Activated T-cell treated with anti-CD3 and anti-CD28 coated beads, Interleukin-2, amount 50 U/mL, for 4 hours (primary cell): Measurements from ENCODE around the gene RAPGEF2. TPM values are rescaled to one million over a fixed set of nuclear protein-coding genes. Genes with fewer than 3 reads are reported as not detected.
"Not testable (repeated sequence)": the region's sequence is repeated elsewhere in the genome, so short reads cannot be mapped to it uniquely, and the experiment has no call there.

ENCODE experiments used
- ATAC-seq, 2 donors: fragments of 200-7000 bp; cut with Tn5 transposase; one replicate each; pipeline ENCODE4 v1.10.0; 2021
- DNase-seq: peaks from one replicate; pipeline ENCODE4 v3.0.0-alpha.2; 2020
- H3K27me3 Mint-ChIP-seq: one replicate; pipeline ENCODE4 v1.8.0; 2021; ENCODE audit warnings: low read depth, mixed read lengths
- H3K36me3 Mint-ChIP-seq: one replicate; pipeline ENCODE4 v1.8.0; 2022; ENCODE audit warnings: mixed read lengths; ENCODE audit not compliant: insufficient read depth
- H3K4me1 Mint-ChIP-seq: one replicate; pipeline ENCODE4 v1.8.0; 2021; ENCODE audit warnings: low read depth, mixed read lengths
- H3K4me3 Mint-ChIP-seq: one replicate; pipeline ENCODE4 v1.8.0; 2021; ENCODE audit warnings: mild to moderate bottlenecking, moderate library complexity, mixed read lengths
- H3K9me3 Mint-ChIP-seq: one replicate; pipeline ENCODE4 v1.8.0; 2021; ENCODE audit warnings: mixed read lengths
- total RNA-seq, 3 donors: library from RNA; stranded (reverse); gene quantifications; one replicate each; pipeline ENCODE4 v1.2.1, GENCODE V29; 2021

The RAPGEF2 gene
- total RNA-seq, 3 donors from 2014 or later: 47.8 to 50.0 (median 49.3) TPM

GRCh38 chr4:159293811-159294515 lies 191.1 kb downstream of the RAPGEF2 start:
- H3K9me3 Mint-ChIP-seq: no peaks in the 10 kb centered on the region
- peaks cover 14% of the 10 kb centered on the region for H3K4me1 Mint-ChIP-seq
- H3K4me3 Mint-ChIP-seq: no peak overlapping the region
- no peak for ATAC-seq
- no peaks in the 10 kb centered on the region for H3K36me3 Mint-ChIP-seq
- DNase-seq: no peak
- no peaks in the 10 kb centered on the region for H3K27me3 Mint-ChIP-seq

DNA sequence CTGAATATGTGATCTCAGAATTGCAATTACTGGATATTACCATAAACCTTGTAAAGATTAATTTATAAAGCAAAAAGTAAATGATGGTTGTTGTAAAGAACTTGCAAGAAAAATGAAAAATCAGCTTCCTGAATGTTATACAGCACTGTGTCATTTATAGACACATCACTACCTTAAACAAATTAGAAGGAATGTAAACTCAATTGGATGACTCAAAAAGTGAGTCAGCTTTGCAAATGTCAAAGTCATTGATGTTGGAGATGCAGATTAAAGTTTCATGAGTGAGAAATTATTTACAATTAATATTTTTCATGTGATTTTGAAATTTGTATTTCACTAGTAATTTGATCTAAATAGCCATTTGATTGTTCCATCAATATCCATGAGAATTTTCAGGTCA lies 193.2 kb downstream of the RAPGEF2 start:
- H3K4me1 Mint-ChIP-seq: peaks cover 14% of the 10 kb centered on the region
- H3K36me3 Mint-ChIP-seq: no peaks in the 10 kb centered on the region
- no peak overlapping the region for H3K4me3 Mint-ChIP-seq
- no peaks in the 10 kb centered on the region for H3K9me3 Mint-ChIP-seq
- ATAC-seq: no peak
- no peak for DNase-seq
- no peaks in the 10 kb centered on the region for H3K27me3 Mint-ChIP-seq

- Mint-ChIP-seq H3K27me3 (no peaks in the 10 kb centered on the region), H3K9me3 (no peaks in the 10 kb centered on the region), H3K4me3 (no peak overlapping the region), H3K4me1 (peaks cover 14% of the 10 kb centered on the region), H3K36me3 (no peaks in the 10 kb centered on the region)
- DNase-seq (no peak), ATAC-seq (no peak)
Measured at GRCh38 chr4:159297091-159297490, 194.2 kb downstream of the RAPGEF2 start.

- ATAC-seq (peak in 1 of 2 donors; percentile 25), DNase-seq (no peak)
- Mint-ChIP-seq H3K4me1 (peaks cover 14% of the 10 kb centered on the region), H3K27me3 (no peaks in the 10 kb centered on the region), H3K9me3 (no peaks in the 10 kb centered on the region), H3K36me3 (peaks cover 2% of the 10 kb centered on the region), H3K4me3 (no peak overlapping the region)
Measured at GRCh38 chr4:159298502-159298901, 195.6 kb downstream of the RAPGEF2 start.

GRCh38 chr4:159303435-159303834 lies 200.6 kb downstream of the RAPGEF2 start:
- ATAC-seq: no peak
- Mint-ChIP-seq H3K27me3 (no peaks in the 10 kb centered on the region), H3K4me1 (peaks cover 5% of the 10 kb centered on the region), H3K36me3 (peaks cover 18% of the 10 kb centered on the region), H3K9me3 (peaks cover 5% of the 10 kb centered on the region), H3K4me3 (no peak overlapping the region)
- DNase-seq: no peak

GRCh38 chr4:159305129-159305528 lies 202.2 kb downstream of the RAPGEF2 start:
- ATAC-seq: no peak
- Mint-ChIP-seq H3K9me3 (peaks cover 5% of the 10 kb centered on the region), H3K4me3 (no peak overlapping the region), H3K4me1 (peaks cover 2% of the 10 kb centered on the region), H3K36me3 (peaks cover 24% of the 10 kb centered on the region), H3K27me3 (no peaks in the 10 kb centered on the region)
- no peak for DNase-seq

DNA sequence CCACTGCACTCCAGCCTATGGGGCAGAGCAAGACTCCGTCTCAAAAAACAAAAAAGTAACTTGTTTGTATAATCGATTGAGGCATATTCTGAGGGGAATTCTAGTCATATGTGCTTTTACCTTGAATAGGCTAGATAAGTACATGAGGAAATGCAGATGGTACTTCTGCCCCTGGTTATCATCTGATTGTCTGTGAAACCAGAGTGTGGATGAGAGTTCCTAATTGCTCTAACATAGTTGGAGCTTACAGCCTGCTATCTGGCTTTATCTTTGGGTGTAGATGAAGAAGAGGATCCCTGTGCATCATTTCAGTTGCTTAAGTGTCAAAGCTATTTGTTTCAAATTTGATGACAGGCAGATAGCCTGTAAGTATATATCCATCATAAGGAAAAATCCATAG lies 205.1 kb downstream of the RAPGEF2 start:
- ATAC-seq (no peak), DNase-seq (no peak)
- peaks cover 5% of the 10 kb centered on the region for H3K9me3 Mint-ChIP-seq
- no peak overlapping the region for H3K4me3 Mint-ChIP-seq
- no peaks in the 10 kb centered on the region for H3K27me3 Mint-ChIP-seq
- peaks cover 8% of the 10 kb centered on the region for H3K4me1 Mint-ChIP-seq
- peaks cover 24% of the 10 kb centered on the region for H3K36me3 Mint-ChIP-seq

DNA sequence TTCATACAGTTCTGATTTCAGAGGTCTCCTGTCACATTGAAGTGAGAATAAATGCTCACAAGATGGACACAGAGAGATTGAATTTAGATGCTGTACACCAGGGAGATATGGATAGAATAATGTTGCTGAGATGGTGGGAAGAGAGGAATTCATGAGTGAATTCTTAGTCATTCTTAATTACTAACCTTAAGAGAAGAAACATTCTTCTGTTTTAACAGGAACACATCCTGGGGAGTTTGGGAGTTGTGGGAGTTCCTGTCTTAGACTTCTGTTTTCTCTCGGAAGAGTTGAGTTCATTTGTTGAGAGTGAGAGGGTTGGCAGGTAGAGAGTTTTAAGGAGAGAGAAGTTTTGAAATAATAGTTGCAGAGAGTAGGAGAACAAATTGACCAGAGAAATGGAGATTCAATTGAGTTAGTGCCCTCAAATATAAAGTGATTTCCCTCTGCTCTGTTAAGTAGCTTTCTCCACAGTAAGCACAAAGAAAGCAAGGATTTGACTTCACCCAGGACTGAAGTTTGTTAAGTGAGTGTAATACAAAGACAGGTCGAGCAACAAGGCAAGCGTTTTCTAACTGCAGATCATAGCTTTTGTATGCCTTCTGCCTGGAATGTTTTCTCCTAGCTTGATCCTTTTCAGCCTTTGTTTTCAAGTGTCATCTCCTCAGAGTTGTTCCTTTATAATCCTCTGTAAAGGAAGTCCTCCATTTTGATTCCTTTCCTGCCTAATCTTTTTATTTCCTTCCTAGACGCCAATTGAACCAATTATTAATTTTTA lies 205.9 kb downstream of the RAPGEF2 start:
- no peak for DNase-seq
- H3K36me3 Mint-ChIP-seq: peaks cover 23% of the 10 kb centered on the region
- no peaks in the 10 kb centered on the region for H3K27me3 Mint-ChIP-seq
- ATAC-seq: no peak
- peaks cover 5% of the 10 kb centered on the region for H3K9me3 Mint-ChIP-seq
- peaks cover 8% of the 10 kb centered on the region for H3K4me1 Mint-ChIP-seq
- no peak overlapping the region for H3K4me3 Mint-ChIP-seq

GRCh38 chr4:159312236-159312635 lies 209.4 kb downstream of the RAPGEF2 start:
- Mint-ChIP-seq H3K36me3 (peaks cover 33% of the 10 kb centered on the region), H3K4me3 (no peak overlapping the region), H3K9me3 (no peaks in the 10 kb centered on the region), H3K27me3 (no peaks in the 10 kb centered on the region), H3K4me1 (peaks cover 6% of the 10 kb centered on the region)
- DNase-seq: no peak
- ATAC-seq: no peak

DNA sequence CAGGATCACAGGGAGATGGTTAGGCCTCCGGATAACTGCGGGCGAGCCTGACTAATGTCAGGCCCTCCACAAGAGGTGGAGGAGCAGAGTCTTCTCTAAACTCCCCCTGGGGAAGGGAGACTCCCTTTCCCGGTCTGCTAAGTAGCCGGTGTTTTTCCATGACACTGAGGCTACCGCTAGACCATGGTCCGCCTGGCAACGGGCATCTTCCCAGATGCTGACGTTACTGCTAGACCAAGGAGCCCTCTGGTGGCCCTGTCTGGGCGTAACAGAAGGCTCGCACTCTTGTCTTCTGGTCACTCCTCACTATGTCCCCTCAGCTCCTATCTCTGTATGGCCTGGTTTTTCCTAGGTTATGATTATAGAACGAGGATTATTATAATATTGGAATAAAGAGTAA lies 213.0 kb downstream of the RAPGEF2 start:
- H3K27me3 Mint-ChIP-seq, ATAC-seq, DNase-seq, H3K4me3 Mint-ChIP-seq, H3K9me3 Mint-ChIP-seq, H3K4me1 Mint-ChIP-seq: not testable (repeated sequence)
- peaks cover 37% of the 10 kb centered on the region for H3K36me3 Mint-ChIP-seq

DNA sequence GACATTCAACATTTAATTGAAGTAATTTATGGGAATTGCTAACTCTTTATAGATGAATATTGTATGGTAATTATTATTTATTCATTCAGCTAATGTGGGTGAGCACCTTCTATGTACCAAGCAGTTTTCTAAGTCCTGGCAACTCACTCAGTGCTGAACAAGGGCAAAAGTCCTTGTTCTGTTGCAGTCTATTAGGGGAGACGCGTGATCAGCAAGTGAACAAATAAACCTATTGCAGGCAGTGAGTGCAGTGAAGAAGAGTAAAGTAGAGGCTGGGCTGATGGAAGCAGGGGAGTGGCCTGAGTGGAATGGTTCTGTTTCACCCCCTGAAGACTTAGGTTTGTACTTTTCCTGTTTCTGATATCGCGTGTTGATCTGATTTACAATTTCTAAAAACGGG lies 214.3 kb downstream of the RAPGEF2 start:
- Mint-ChIP-seq H3K9me3 (no peaks in the 10 kb centered on the region), H3K4me3 (no peak overlapping the region), H3K36me3 (peaks cover 39% of the 10 kb centered on the region), H3K4me1 (peaks cover 2% of the 10 kb centered on the region), H3K27me3 (no peaks in the 10 kb centered on the region)
- DNase-seq (no peak), ATAC-seq (no peak)

DNA sequence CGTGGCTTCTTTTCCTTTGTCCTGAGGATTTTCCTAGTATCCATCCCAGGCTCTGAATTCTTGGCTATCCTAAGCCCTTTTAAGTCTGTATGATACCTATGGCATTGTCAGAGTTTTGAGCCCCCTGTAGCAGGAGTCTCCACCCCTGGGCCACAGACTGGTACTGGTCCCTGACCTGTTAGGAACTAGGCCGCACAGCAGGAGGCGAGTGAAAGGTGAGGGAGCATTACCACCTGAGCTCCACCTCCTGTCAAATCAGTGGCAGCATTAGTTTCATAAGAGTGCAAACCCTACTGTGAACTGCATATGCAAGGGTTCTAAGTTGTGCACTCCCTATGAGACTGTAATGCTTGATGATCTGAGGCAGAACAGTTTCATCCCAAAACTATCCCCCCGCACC lies 216.1 kb downstream of the RAPGEF2 start:
- H3K4me3 Mint-ChIP-seq: no peak overlapping the region
- no peaks in the 10 kb centered on the region for H3K4me1 Mint-ChIP-seq
- H3K27me3 Mint-ChIP-seq: no peaks in the 10 kb centered on the region
- H3K36me3 Mint-ChIP-seq: peaks cover 49% of the 10 kb centered on the region
- DNase-seq: no peak
- no peaks in the 10 kb centered on the region for H3K9me3 Mint-ChIP-seq
- no peak for ATAC-seq

DNA sequence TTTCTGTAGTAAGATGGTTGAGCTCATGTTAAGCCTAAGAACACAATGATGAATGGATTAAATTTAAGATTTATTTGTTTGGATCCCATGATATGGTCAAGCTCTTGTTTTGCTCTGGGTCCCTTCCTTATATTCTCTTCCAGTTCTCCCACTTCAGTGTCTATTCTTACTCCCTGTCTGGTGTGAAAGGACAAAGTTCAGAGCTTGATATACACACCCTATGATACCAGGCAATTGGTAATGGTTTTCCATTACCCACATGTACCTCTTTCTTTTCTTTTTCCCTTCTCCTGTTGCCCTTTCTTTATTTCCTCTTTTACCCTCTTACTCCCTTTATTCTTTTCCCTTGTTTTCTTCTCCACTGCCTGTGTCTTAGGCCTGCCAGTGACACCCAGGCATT lies 223.6 kb downstream of the RAPGEF2 start:
- DNase-seq (no peak), ATAC-seq (no peak)
- H3K4me3 Mint-ChIP-seq: no peak overlapping the region
- no peaks in the 10 kb centered on the region for H3K9me3 Mint-ChIP-seq
- H3K4me1 Mint-ChIP-seq: no peaks in the 10 kb centered on the region
- H3K36me3 Mint-ChIP-seq: peaks cover 27% of the 10 kb centered on the region
- no peaks in the 10 kb centered on the region for H3K27me3 Mint-ChIP-seq

DNA sequence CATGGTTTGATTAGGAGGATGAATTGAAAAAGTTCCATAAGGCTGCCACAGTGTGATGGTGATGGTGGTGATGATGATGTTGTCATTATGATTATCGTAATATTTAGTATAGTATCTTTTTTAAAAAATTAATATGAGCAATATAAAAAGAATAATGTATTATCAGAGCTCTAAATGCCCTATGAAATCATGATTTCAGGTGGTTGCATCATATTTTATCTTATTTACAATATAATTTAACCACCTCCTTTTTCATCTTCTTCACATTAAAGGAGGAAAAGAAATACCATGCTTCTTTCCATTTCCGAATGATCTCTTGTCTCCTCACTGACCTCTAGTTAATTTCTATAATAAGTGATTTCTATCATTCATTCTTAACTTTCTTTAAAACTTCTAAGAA lies 225.9 kb downstream of the RAPGEF2 start:
- no peak overlapping the region for H3K4me3 Mint-ChIP-seq
- DNase-seq (no peak), ATAC-seq (no peak)
- no peaks in the 10 kb centered on the region for H3K27me3 Mint-ChIP-seq
- no peaks in the 10 kb centered on the region for H3K9me3 Mint-ChIP-seq
- no peaks in the 10 kb centered on the region for H3K4me1 Mint-ChIP-seq
- peaks cover 25% of the 10 kb centered on the region for H3K36me3 Mint-ChIP-seq

DNA sequence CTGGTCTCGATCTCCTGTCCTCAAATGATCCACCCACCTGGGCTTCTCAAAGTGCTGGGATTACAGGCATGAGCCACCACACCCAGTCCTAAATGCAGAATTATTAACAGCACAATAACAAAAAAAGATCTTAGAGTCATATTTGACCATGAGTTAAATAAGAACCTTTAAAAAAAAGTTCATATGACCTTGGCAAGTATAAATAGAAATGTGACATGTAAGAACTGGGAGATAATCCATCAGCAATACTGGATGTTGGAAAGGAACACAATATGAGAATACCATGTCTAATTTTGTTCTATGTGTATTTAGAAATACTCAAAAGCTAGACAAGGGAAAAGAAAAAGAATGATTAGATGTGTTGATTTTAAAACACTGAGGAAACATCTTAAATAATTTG lies 231.6 kb downstream of the RAPGEF2 start:
- no peak for ATAC-seq
- DNase-seq: no peak
- Mint-ChIP-seq H3K4me1 (no peaks in the 10 kb centered on the region), H3K36me3 (peaks cover 48% of the 10 kb centered on the region), H3K27me3 (no peaks in the 10 kb centered on the region), H3K4me3 (no peak overlapping the region), H3K9me3 (no peaks in the 10 kb centered on the region)
